Right ventricle myocardium inferior (tissue), 1 donor: ENCODE measurements around the gene LARGE1. TPM values are rescaled to one million over a fixed set of nuclear protein-coding genes. Genes with fewer than 3 reads are reported as not detected.

Experiments
- ATAC-seq: fragments of 200-7000 bp; cut with Tn5 transposase; one replicate; pipeline ENCODE4 v1.9.1; 2020; ENCODE audit warnings: mild to moderate bottlenecking, moderate library complexity
- DNase-seq: peaks from one replicate; pipeline ENCODE4 v3.0.0; 2021; ENCODE audit errors: missing footprints
- intact Hi-C: fragments of 100-400 bp; cut with DNase I; formaldehyde crosslinking; loops from one replicate; pipeline ENCODE4 v1.11.0; 2022
- total RNA-seq: library from RNA; stranded (reverse); fragmentation: NEBNext Ultra II Directional; extraction: Animal tissue kit (Norgen Biotek cat#: 25700); gene quantifications from one replicate; pipeline ENCODE4 v1.2.1, GENCODE V29; 2021
- donor health status: DM: no; HTN: yes; CAD: no; lungs with severe emphysema.

The LARGE1 gene
- total RNA-seq, 1 donor from 2014 or later, result 152 TPM

- no peak for DNase-seq
- ATAC-seq, result peak; percentile 60
- intact Hi-C loops, result no loop called here
Measured at GRCh38 chr22:33811208-33811607, 109.1 kb downstream of the LARGE1 start.

- intact Hi-C loops, result no loop called here
- ATAC-seq (no peak), DNase-seq (no peak)
Measured at GRCh38 chr22:33807470-33807869, 112.8 kb downstream of the LARGE1 start.

GRCh38 chr22:33806191-33806590 is 114.1 kb downstream of the LARGE1 start:
- DNase-seq (no peak), ATAC-seq (no peak)
- intact Hi-C loops, result no loop called here

- intact Hi-C loops, result no loop called here
- no peak for DNase-seq
- ATAC-seq, result peak; percentile 24
Measured at GRCh38 chr22:33803371-33804282, 116.6 kb downstream of the LARGE1 start.

GRCh38 chr22:33798401-33798800 is 121.9 kb downstream of the LARGE1 start:
- DNase-seq, result no peak
- intact Hi-C loops, result no loop called here

GRCh38 chr22:33796494-33796893 is 123.8 kb downstream of the LARGE1 start:
- ATAC-seq, result no peak
- DNase-seq, result no peak
- intact Hi-C loops, result no loop called here

More at GRCh38 chr22:33798401-33798800, 121.9 kb downstream of the LARGE1 start:
- ATAC-seq, result no peak

- no peak for ATAC-seq
- intact Hi-C loops, result no loop called here
- DNase-seq, result no peak
Measured at GRCh38 chr22:33793475-33793874, 126.8 kb downstream of the LARGE1 start.

GRCh38 chr22:33792832-33793231 is 127.4 kb downstream of the LARGE1 start:
- no peak for DNase-seq
- no peak for ATAC-seq
- intact Hi-C loops, result no loop called here

GRCh38 chr22:33789690-33790253 is 130.5 kb downstream of the LARGE1 start:
- ATAC-seq (no peak), DNase-seq (no peak)
- intact Hi-C loops, result loop anchor here (10.0 kb wide), 1 partner anchor 45 kb away; no protein-coding TSS in a partner anchor

GRCh38 chr22:33788927-33789326 is 131.3 kb downstream of the LARGE1 start:
- no peak for ATAC-seq
- intact Hi-C loops, result loop anchor here (10.0 kb wide), 1 partner anchor 46 kb away; no protein-coding TSS in a partner anchor

GRCh38 chr22:33787645-33788456 is 132.4 kb downstream of the LARGE1 start:
- intact Hi-C loops, result loop anchor here (10.0 kb wide), 1 partner anchor 47 kb away; no protein-coding TSS in a partner anchor
- ATAC-seq, result no peak
- DNase-seq, result no peak

More at GRCh38 chr22:33788927-33789326, 131.3 kb downstream of the LARGE1 start:
- DNase-seq, result no peak

GRCh38 chr22:33786149-33786548 is 134.1 kb downstream of the LARGE1 start:
- DNase-seq, result no peak
- ATAC-seq, result no peak
- intact Hi-C loops, result loop anchor here (10.0 kb wide), 1 partner anchor 49 kb away; no protein-coding TSS in a partner anchor

GRCh38 chr22:33785283-33785968 is 134.8 kb downstream of the LARGE1 start:
- DNase-seq (no peak), ATAC-seq (no peak)
- intact Hi-C loops, result loop anchor here (10.0 kb wide), 1 partner anchor 49 kb away; no protein-coding TSS in a partner anchor

GRCh38 chr22:33781411-33781810 is 138.9 kb downstream of the LARGE1 start:
- DNase-seq (no peak), ATAC-seq (peak; percentile 93)
- intact Hi-C loops, result loop anchor here (1.0 to 10.0 kb wide), 5 partner anchors 53 to 216 kb away; partner anchors contain the start of gene LARGE1

- ATAC-seq (no peak), DNase-seq (no peak)
- intact Hi-C loops, result loop anchor here (1.0 to 10.0 kb wide), 5 partner anchors 53 to 215 kb away; partner anchors contain the start of gene LARGE1
Measured at GRCh38 chr22:33780531-33781136, 139.6 kb downstream of the LARGE1 start.

- ATAC-seq (no peak), DNase-seq (no peak)
- intact Hi-C loops, result loop anchor here (10.0 kb wide), 1 partner anchor 474 kb away; no protein-coding TSS in a partner anchor
Measured at GRCh38 chr22:33779243-33779642, 141.0 kb downstream of the LARGE1 start.

- intact Hi-C loops, result loop anchor here (10.0 kb wide), 1 partner anchor 472 kb away; no protein-coding TSS in a partner anchor
- DNase-seq (no peak), ATAC-seq (no peak)
Measured at GRCh38 chr22:33776491-33776890, 143.8 kb downstream of the LARGE1 start.

- intact Hi-C loops, result loop anchor here (10.0 kb wide), 1 partner anchor 470 kb away; no protein-coding TSS in a partner anchor
Measured at GRCh38 chr22:33774781-33775180, 145.5 kb downstream of the LARGE1 start.

More at GRCh38 chr22:33774781-33775180, 145.5 kb downstream of the LARGE1 start:
- no peak for ATAC-seq
- DNase-seq, result no peak
